ENCODE data around the gene ERO1A. TPM values are rescaled to one million over a fixed set of nuclear protein-coding genes. Genes with fewer than 3 reads are reported as not detected.

ERO1A gene
- total RNA-seq, 1 experiment from 2014 or later = 44.6 TPM

DNA sequence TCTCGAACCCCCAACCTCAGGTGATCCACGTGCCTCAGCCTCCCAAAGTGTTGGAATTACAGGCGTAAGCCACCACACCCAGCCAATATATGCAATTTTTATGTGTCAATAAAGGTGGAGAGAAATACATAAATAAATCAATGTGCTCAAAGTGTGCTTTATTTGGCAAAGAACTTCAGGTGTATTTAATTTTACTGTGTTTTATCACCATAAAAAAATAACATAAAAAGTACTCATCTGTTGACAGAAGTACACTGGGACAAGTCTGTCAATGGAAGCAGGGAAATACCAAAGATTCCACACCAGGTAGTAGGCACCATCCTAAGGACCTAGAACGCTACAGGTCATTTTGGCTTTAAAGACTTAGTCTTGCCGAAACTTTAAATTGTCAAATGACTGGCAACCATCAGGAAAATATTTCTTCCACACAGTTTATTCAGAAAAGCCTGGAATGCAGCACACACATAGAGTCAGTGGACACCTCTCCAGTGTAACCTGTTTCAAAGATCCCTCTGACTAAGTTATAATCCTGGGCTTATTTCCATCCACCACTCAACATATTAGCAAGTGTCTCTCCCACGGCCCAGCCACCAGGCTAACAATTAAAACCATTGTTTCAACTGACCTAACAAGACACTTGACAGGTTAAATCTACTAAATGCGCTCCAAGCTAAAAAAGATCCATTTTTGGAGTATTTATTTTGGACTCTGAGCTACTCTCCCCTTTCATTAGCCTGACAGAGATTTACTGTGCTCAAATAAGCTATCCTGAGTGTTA lies 4.2 kb downstream of the ERO1A start (continued):
- TF ChIP-seq, protein P1, sequence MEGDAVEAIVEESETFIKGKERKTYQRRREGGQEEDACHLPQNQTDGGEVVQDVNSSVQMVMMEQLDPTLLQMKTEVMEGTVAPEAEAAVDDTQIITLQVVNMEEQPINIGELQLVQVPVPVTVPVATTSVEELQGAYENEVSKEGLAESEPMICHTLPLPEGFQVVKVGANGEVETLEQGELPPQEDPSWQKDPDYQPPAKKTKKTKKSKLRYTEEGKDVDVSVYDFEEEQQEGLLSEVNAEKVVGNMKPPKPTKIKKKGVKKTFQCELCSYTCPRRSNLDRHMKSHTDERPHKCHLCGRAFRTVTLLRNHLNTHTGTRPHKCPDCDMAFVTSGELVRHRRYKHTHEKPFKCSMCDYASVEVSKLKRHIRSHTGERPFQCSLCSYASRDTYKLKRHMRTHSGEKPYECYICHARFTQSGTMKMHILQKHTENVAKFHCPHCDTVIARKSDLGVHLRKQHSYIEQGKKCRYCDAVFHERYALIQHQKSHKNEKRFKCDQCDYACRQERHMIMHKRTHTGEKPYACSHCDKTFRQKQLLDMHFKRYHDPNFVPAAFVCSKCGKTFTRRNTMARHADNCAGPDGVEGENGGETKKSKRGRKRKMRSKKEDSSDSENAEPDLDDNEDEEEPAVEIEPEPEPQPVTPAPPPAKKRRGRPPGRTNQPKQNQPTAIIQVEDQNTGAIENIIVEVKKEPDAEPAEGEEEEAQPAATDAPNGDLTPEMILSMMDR (IDR thresholded peaks at IDR 0.05) = no peak
- TF ChIP-seq NFATC4 (CRISPR knock-in tag; IDR thresholded peaks at IDR 0.05) = no peak

DNA sequence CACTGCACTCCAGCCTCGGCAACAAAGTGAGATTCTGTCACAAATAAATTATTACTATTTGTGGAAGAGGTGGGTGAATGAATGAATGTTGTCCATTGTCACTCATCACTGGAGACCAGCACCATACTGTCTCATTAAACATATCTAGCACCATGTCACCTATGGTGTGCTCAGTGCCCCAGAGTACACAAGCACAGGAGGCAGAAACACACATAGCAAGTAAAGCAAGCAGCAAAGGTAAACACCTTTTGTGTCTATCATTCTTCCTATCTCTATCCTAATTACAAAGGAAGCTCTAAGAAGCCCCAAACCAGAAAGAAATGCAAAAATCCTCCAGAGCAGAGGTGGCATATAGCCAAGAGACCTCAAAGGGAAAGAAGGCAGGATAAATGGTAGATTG lies 9.2 kb downstream of the ERO1A start:
- Mint-ChIP-seq H3K27ac (0 out of 2 replicates have a peak overlapping the region, but pooled peaks have one; percentile 24), H3K4me1 (peaks cover 29% of the 10 kb centered on the region), H3K36me3 (no peaks in the 10 kb centered on the region), H3K9me3 (no peaks in the 10 kb centered on the region), H3K4me3 (0 out of 2 replicates have a peak overlapping the region, but pooled peaks have one; percentile 23), H3K27me3 (ENCODE audit: low read depth) (no peaks in the 10 kb centered on the region)
- DNase-seq (ENCODE audit: low spot score) (no peak), ATAC-seq (peak; percentile 51)
- ChIA-PET CTCF (interaction anchor here (0.6 kb wide), 1 partner anchor 26 kb away, joined by 4 read pairs; no protein-coding TSS in a partner anchor), POLR2A (no interaction called here)
- TF ChIP-seq, protein P2, sequence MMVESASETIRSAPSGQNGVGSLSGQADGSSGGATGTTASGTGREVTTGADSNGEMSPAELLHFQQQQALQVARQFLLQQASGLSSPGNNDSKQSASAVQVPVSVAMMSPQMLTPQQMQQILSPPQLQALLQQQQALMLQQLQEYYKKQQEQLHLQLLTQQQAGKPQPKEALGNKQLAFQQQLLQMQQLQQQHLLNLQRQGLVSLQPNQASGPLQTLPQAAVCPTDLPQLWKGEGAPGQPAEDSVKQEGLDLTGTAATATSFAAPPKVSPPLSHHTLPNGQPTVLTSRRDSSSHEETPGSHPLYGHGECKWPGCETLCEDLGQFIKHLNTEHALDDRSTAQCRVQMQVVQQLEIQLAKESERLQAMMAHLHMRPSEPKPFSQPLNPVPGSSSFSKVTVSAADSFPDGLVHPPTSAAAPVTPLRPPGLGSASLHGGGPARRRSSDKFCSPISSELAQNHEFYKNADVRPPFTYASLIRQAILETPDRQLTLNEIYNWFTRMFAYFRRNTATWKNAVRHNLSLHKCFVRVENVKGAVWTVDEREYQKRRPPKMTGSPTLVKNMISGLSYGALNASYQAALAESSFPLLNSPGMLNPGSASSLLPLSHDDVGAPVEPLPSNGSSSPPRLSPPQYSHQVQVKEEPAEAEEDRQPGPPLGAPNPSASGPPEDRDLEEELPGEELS (CRISPR knock-in tag; IDR thresholded peaks at IDR 0.05) = no peak
- TF ChIP-seq MYBL2 (CRISPR knock-in tag; IDR thresholded peaks at IDR 0.05) (no peak), TCF7 (CRISPR knock-in tag; IDR thresholded peaks at IDR 0.05; ENCODE audit: low read depth) (no peak), RORB (CRISPR knock-in tag; IDR thresholded peaks at IDR 0.05) (no peak), HMGA2 (CRISPR knock-in tag; IDR thresholded peaks at IDR 0.05) (no peak), CBFB (CRISPR knock-in tag; IDR thresholded peaks at IDR 0.05; ENCODE audit: low read depth) (no peak), ESRRA (CRISPR knock-in tag; IDR thresholded peaks at IDR 0.05; ENCODE audit: borderline replicate concordance) (no peak), ZBTB21 (CRISPR knock-in tag; IDR thresholded peaks at IDR 0.05; ENCODE audit: borderline replicate concordance) (no peak), TEAD4 (CRISPR knock-in tag; IDR thresholded peaks at IDR 0.05) (no peak), ZNF263 (CRISPR knock-in tag; IDR thresholded peaks at IDR 0.05; ENCODE audit: low read depth) (no peak), JUN (CRISPR knock-in tag; IDR thresholded peaks at IDR 0.05) (no peak)
- TF ChIP-seq, protein P3, sequence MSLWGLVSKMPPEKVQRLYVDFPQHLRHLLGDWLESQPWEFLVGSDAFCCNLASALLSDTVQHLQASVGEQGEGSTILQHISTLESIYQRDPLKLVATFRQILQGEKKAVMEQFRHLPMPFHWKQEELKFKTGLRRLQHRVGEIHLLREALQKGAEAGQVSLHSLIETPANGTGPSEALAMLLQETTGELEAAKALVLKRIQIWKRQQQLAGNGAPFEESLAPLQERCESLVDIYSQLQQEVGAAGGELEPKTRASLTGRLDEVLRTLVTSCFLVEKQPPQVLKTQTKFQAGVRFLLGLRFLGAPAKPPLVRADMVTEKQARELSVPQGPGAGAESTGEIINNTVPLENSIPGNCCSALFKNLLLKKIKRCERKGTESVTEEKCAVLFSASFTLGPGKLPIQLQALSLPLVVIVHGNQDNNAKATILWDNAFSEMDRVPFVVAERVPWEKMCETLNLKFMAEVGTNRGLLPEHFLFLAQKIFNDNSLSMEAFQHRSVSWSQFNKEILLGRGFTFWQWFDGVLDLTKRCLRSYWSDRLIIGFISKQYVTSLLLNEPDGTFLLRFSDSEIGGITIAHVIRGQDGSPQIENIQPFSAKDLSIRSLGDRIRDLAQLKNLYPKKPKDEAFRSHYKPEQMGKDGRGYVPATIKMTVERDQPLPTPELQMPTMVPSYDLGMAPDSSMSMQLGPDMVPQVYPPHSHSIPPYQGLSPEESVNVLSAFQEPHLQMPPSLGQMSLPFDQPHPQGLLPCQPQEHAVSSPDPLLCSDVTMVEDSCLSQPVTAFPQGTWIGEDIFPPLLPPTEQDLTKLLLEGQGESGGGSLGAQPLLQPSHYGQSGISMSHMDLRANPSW (CRISPR knock-in tag; conservative IDR thresholded peaks at IDR 0.05; ENCODE audit: low read depth) = no peak
- TF ChIP-seq, protein P4, sequence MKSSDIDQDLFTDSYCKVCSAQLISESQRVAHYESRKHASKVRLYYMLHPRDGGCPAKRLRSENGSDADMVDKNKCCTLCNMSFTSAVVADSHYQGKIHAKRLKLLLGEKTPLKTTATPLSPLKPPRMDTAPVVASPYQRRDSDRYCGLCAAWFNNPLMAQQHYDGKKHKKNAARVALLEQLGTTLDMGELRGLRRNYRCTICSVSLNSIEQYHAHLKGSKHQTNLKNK (CRISPR knock-in tag; IDR thresholded peaks at IDR 0.05) = no peak
- TF ChIP-seq, protein P5, sequence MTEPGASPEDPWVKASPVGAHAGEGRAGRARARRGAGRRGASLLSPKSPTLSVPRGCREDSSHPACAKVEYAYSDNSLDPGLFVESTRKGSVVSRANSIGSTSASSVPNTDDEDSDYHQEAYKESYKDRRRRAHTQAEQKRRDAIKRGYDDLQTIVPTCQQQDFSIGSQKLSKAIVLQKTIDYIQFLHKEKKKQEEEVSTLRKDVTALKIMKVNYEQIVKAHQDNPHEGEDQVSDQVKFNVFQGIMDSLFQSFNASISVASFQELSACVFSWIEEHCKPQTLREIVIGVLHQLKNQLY (CRISPR knock-in tag; IDR thresholded peaks at IDR 0.05) = no peak
- TF ChIP-seq, protein P6, sequence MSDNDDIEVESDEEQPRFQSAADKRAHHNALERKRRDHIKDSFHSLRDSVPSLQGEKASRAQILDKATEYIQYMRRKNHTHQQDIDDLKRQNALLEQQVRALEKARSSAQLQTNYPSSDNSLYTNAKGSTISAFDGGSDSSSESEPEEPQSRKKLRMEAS (CRISPR knock-in tag; IDR thresholded peaks at IDR 0.05) = no peak
